CD4-positive, alpha-beta T cell treated with Interleukin-17A for 4 hours (primary cell): ENCODE results near the gene ZNF287.

ENCODE experiments used
- DNase-seq: peaks from one replicate; pipeline ENCODE4 v3.0.0-alpha.2; 2020; ENCODE audit warnings: mixed read lengths

The ZNF287 gene

GRCh38 chr17:16515933-16516332 lies 53.1 kb downstream of the ZNF287 start:
- DNase-seq, result no peak

DNA sequence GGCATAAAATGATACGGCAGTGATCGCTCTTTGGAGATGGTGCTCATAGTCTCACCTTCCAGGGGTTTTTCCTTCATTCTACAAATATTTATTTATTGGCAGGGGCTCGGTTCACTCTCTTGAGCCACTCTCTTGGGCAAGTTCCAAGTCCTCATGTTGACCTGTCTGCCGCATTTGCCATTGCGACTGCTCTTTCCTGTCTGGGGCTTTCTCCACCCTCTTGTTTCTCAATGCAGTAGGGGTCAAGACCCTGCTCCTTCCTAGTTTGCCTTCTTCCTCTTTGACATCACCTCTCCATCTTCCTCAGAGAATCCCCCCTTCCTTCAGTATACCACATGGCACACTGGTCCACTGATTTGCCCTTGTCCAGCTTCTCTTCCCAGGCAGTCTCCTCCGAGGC lies 55.1 kb downstream of the ZNF287 start:
- DNase-seq, result no peak

GRCh38 chr17:16512011-16512410 lies 57.0 kb downstream of the ZNF287 start:
- DNase-seq, result no peak

DNA sequence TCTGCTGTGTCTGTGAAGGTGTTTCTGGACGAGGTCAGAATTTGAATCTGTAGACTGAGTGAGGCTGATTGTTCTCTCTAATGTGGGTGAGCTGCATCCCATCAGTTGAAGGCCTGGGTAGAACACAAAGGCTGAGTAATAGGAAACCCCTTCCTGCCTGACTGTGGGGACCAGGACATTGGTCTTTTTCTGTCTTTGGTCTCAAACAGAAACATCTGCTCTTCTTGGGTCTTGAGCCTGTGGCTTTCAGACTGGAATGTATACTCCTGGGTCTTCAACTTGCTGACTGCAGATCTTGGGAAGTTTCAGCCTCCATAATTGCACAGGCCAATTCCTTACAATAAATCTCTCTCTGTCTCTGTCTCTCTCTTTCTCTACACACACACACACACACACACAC lies 57.4 kb downstream of the ZNF287 start:
- no peak for DNase-seq

GRCh38 chr17:16507918-16508533 lies 61.0 kb downstream of the ZNF287 start:
- DNase-seq, result no peak

DNA sequence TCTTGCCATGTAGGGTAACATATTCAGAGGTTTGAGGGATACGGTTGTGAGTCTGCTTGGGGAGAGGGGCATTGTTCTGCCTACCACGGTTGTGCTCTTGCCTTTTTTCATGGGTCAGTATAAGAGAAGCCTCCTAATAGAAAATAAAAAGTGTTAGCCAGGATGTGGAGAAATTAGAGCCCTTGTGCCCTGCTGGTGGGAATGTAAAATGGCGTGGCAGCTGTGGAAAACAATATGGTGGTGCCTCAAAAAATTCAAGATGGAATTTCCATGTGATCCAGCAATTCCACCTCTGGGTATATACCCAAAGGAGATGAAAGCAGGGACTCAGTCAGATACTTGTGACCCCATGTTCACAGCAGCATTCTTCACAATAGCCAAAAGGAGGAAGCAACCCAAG lies 62.8 kb downstream of the ZNF287 start:
- no peak for DNase-seq

- no peak for DNase-seq
These were observed 64.0 kb downstream of the ZNF287 start for GRCh38 chr17:16504984-16505383.
